NCI-H345 (cell line): ENCODE data around the gene HDGF.

Source experiments
- DNase-seq: peaks from one replicate; lab custom pipeline; 2025; lab: John Stamatoyannopoulos, UW

Gene HDGF

DNA sequence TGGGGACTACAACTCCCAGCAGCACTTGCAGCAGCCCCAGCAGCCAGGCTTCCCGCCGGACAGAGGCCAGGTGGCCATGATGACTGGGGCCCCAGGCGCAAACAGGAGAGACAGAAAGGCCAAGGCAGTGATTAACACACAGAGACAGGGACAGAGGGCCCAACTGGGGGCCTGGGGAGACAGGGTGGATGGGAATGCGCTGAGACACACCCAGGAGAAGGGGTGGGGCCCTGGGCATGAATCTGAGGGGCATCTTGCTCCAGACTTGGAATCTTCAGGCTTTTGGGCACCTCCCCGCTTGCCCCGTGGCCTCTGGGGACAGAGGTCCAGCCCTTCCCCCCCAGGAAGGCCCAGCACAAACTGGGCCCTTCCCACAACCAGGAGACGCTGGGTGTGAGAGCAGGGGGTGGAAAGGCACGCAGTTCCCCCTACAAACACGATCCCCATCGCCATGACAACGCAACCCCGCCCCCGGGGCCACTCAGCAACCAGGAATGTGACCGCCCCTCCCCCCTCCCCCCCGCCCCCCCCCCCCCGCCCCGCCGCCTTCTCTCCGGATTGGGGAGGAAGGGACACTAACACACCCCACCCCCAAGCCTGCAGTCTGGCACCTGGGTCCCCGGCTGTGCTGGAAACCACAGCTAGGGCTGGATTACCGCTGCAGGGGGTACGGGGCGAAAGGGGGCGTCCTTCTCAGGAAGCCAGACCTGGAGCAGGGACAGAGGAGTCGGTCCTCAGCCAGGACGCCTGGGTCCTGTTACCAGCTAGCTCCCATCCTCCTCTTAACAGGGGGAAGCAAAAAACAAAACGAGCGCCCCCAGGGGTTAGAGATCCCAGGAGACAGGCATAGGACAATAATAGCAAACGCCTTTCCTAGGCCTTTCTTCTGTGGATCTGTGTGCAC is 4.5 kb downstream of the HDGF start:
- DNase-seq, result peak; percentile 81

DNA sequence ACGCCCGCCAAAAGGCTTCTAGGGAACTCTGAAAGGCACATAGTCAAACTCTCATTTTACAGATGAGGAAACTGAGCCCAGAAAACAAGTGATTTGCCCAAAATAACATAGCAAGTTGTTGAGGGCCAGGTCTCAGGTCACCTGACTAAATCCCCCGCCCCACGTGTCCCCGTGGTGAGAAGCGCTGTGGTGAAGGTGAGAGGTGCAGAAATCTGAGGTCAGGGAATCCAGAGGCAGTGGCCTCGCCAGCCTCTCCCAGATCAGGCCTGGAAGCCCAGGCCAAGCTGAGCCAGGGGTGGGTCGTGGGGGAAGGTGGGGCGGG is 5.1 kb downstream of the HDGF start:
- no peak for DNase-seq

DNA sequence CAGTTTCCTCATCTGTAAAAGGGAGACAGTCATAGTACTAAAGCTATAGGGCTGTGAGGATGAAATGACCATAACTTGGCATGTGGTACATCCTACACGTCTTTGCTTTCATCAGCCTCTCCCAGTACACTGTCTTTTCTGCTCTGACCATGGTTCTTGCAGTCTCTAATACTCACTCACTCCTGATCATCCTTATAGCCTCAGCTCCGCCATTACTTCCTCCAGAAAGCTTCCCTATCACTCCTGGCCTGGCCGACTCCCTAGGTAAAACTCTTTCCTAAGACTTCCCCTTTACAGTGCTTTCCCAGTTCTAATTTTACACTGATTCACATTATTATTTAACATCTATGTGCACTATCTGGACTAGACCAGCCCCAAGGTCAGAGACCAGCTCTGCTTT is 5.6 kb downstream of the HDGF start:
- DNase-seq, result no peak

DNA sequence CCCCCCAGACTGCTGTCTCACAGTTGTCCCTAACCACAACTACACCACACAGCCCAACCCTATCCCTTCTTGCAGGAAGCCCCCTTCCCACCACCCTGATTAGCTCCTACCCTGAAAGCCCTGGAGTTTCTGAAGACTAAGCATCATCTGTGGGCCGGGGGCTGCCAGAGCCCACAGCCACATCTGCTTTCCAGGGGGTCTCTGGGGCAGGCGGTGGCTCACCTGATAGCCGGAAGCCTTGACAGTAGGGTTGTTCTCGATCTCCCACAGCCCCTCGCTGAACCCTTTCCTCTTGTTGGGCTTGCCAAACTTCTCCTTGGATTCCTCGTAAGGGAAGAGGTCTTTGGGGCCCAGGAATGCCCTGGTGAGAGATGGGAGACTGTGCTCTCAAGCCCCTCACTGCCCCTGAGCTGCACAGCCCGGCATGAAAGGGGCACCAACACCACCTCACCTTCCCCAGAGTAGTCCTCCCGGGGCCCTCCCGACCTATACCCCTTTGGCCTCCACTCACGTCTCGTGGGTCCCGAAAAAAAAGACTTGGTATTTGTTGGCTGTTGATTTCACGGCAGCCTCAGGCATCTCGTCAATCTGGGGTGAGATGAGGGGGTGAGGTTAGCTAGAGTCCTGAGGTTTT is 6.6 kb downstream of the HDGF start:
- no peak for DNase-seq

DNA sequence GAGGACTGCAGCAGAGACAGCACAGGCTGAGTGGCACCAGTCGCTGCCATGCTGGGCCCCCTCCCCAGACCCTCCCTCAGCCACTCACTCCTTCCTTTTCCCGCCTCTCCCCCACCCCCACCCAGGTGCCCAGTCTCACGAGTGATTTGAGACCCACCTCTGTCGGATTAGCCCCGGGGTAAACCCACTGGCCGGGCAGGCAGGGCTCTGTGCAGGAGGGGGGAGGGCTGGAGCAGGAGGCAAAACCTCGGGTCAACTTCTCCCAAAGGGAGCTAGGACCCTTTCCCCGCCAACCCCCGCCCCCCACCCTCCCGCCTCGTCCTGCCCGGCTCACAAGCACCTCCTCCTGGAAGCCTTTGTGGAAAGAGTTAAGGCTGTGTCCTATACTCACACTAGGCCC is 7.1 kb downstream of the HDGF start:
- DNase-seq, result no peak

DNA sequence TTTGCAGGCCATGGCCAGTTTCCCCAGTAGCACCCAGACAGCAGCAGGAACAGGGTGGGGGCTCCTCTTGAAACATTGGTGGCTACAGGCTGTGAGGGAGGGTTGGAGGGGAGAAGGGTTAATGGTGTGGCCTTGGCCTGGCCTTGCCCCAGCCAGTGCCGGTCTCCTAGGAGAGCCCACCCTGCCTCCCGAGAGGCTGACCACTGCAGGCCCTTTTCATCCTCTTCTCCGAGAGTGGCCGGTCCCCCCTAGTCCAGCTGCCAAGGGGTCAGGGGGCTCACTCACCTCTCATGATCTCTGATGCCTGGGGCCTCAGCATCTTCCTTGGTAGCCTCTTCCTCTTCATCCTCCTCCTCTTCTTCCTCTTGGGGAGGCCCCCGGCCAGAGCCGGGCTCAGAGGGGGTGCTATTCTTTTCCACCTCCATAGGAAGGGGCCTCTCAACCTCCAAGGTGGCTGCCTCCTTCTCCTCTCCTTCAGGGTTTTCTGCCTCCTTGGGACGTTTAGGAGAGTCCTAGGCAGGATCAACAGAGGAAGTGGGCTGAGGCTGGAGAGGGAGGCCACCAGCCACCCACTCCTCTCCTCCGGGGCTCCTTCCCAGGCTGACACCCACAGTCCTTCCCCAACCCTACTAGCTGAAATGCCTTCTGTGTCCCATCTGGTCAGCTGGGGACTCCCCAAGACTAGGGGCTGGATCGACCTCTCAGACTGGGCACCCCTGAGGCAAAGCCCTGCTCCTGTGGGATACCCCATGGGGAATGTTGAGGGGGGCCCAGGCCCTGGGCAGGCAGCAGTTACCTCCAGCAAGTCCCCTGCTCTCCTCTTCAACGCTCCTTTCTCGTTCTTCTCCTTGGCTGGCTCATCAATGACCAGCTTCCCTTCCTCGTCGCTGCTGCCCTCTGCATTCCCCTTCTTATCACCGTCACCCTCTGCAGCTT is 7.8 kb downstream of the HDGF start:
- no peak for DNase-seq

DNA sequence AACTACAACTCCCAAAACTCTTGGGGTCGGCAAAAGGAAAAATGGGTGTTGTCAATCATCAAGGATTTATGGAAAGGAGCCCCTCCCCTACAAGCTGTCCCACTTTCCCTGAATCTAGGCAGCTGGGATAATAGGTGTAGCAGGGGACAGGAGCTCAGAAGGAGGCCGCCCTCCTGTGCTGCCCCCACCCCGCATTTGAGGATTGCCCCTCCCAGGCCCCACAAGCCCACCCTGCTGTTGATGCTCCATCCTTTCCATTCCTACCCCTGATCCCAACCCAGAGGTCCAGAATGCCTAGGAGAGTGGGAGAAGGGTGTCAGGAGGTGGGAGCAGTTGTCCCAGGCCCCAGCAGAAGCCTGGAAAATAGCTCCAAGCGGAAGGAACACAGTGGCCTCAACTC is 8.7 kb downstream of the HDGF start:
- no peak for DNase-seq

DNA sequence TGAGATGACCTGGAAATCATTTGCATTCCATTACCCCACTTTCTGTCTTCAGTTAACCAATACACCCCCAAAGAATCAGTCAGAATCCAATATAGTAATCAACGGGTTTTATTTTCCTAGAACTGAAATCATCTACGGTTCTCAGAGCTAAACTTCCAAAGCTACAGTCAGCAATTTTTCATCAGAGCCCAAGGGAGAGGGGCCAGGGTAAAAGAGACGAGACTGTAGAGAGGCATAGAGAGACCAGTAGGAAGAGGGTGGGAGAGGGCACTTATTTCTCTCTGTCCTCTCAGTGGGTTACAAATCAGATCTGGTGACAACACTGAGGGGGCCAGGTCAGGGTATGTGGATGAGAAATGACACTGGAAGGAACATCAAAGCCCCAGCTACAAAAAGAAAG is 9.5 kb downstream of the HDGF start:
- no peak for DNase-seq

DNA sequence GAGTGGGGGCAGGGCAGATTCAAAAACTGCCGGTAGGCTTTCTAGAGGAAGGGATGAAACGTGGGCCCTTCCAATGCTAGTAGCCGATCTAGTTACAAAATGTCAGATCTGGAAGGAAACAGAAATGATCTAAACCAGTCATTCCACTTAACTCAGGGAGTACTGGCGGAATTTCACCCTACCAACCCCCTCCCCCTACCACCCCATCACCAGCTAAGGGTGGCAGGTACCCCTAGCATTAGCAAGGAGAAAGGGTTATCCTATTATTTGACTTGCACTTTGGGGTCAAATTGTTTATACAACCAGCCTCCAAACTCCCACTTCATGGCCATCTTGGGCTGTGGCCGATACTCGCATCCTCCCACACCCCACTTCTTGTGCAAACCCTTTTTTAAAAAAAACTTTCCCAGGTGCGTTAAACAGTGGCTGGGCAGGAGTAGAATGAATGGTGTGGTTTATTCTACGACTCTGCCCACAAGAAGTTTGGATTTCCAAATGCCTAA is 9.9 kb downstream of the HDGF start:
- no peak for DNase-seq

DNA sequence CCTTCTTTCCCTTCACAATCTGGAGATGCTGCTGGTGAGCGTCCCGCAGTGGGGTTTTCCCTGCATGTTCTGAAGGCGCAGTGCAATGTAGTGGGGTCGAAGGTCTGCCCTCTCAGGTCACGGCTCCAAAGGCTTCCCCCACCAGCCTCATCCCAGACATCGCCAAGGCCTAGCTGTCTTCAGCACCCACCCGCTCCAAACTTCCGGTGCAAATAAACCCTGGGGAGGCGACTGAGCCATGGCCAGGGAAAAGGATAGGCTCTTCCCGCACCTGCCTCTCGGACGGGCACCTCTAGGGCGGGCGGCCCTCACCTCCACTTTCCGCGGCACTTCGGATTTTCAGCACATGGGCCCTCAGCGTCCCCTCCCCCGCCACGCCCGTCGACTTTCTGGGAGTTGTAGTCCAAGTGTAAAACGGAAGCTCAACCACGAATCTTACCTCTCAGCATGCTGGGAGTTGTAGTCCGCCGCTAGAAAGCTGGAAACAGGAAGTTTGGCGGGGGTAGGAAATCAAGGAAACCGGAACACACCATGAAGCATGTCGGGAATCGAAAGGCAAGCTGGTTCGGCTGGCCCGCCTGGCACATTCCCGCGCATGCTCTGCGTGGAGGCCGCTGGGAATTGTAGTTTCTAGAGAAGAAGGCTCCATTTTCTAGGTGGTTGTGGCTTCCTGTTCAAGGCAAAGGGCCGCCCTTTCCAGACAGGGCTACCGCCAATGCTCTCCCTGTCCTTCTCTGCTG is 10.6 kb downstream of the HDGF start, which contains the start of gene MRPL24:
TSS of gene MRPL24 (minus strand) at position 348 of the 740 bp plus-strand sequence. CDS start 2,384 bp downstream, outside the sequence.
- DNase-seq, result peak; percentile 99

DNA sequence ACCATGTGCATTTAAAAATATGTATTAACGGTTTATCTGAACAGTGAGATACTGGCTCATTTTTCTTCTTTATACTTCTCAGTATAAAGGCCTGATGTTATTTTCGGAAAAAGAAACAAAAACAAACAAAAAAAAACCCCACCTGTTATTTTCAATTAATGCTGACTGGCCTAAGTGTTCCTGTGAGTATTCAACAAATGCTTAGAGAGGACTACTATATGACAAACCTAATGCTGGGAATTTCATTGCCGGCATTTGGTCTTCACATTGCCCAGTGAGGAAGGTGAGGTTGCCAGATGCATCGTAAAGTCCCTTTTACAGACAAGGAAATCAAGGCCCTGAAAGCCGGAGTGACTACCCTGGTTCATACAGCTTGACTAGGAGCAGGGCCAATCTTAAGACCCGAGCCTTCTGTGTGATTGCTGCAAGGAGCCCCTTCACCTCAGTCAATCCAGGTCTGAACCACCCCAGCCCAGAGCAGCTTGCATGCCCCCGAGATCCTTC is 11.2 kb downstream of the HDGF start:
- DNase-seq, result no peak

DNA sequence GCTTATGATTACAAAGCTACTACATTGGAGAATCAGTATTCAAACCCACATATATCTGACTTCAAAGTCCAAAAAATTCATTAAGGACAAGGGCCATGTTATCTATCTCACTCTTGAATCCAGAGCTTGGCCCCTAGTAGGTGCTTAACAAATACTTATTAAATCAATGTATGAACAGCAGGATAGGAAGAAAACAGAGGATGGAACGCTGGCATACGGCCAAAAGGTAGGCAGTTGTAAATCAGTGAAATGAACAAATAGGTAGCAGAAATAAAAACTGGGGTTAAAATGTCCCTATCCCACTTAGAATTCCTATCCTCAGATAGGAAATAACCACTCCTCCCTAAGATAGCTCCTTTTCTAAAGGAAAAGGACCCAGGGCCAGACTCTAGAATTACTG is 12.6 kb downstream of the HDGF start:
- no peak for DNase-seq

DNA sequence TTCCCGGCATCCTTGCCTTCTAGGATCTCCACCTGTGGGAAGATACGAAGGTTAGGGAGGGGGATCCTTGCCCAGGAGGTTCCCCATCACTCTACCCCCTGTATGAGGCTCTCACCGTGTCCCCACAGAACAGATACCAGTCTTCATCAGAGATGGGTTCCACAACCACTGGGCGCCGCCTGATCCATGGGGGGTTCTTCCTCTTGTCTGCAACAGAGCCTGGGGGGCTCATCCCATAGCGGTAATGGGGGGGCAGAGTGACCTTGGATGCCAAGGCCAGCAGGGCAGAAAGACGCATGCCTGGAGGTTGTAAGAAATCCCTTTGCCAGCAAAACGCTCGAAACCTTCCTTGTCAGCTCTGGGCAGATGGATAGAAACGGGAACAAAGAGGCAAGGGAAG is 13.1 kb downstream of the HDGF start:
- no peak for DNase-seq

DNA sequence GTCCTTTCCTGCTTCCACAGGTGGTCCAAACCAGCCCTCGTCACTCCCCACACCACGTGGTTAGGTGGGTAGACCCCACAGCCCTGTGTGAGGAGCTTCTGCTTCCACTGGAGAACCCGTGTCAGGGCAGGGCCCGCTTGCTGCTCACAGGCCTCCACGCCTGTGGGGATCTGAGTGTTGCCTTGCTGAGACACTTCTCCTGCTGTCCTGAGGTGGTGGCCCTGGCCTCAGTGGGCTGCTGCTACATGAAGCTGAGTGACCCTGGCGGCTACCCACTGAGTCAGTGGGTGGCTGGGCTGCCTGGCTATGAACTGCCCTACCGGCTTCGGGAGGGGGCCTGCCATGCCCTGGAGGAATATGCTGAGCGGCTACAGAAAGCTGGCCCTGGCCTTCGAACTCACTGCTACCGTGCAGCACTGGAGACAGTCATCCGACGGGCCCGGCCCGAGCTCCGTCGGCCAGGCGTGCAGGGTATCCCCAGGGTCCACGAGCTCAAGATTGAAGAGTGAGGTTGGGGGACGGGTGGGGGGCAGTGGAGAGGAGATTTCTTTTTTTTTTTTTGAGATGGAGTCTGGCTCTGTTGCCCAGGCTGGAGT is 17.4 kb downstream of the HDGF start:
- no peak for DNase-seq

DNA sequence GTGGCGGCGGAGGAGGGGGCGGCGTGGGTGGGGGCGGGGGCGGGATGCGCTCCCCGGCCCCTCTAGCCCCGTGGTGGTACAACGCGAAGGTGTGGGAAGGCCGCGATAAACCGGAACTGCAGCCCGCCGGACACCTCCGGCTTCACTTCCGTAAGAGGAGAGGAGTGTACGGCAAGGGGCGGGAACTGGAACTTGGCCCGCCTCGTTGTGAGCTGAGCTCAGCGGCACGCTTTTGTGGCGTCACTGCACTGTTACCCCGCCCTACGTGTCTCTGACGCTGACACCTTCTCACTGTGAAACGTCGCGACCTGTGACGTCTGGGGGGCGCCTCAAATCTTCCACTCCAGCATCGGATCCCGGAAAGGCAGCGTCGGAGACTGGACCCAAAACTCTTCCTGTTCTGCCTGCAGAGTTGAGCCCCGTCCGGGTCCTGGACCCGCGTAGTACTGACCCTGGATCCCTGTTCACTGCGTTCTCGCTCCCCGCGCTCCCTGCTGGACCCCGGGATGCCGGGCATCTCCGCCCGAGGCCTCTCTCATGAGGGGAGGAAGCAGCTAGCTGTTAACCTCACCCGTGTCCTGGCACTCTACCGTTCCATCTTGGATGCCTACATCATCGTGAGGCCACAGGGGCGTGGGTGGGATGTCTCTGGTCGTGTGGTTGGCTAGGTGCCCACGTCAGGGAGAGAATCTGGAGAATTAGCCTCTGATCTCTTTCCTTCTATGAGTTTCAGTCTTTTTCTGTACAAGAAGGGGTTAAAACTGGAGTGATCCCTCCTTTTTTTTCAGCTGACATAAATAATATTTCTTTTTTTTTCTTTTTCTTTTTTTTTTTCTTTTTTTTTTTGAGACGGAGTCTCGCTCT is 22.6 kb downstream of the HDGF start, which contains the start of gene ISG20L2:
TSS of gene ISG20L2 (minus strand) at position 168 of the 864 bp plus-strand sequence. CDS start 1,114 bp downstream, outside the sequence.
- DNase-seq, result peak; percentile 98

DNA sequence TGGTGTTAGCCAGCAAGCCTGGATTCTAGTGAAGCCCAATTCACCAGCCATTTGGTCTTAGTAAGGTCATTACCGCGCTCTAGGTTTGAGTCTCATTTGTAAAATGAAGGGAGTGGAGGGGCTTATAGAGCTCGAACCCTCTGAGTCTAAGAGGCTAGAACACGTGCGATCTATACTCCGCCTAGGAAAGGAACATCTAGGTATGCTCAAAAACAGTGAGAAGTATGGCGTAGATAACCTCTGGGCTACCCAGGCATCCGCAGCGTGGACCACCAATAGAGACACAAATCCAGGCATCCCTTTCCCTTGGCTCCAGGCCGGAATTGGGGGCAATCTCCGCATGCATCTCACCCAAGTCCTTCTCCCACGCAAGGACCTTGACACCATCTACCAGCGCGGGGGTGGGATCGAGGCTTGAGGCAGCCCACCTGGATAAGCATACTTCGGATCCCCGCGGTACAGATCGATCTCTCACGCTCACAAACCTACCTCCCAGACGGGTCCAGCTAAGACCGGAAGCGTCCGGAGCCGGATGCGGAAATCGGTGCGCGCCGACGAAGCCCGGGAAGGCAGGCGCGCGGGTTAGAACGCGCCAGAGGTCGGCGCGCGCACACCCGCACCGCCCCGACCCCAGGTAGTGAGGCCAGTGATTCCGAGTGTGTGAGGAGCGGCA is 23.4 kb downstream of the HDGF start, which contains the start of gene METTL25B:
TSS of gene METTL25B (plus strand) at position 544 of the 673 bp plus-strand sequence. CDS start 636 bp downstream, outside the sequence.
- DNase-seq, result peak; percentile 87

DNA sequence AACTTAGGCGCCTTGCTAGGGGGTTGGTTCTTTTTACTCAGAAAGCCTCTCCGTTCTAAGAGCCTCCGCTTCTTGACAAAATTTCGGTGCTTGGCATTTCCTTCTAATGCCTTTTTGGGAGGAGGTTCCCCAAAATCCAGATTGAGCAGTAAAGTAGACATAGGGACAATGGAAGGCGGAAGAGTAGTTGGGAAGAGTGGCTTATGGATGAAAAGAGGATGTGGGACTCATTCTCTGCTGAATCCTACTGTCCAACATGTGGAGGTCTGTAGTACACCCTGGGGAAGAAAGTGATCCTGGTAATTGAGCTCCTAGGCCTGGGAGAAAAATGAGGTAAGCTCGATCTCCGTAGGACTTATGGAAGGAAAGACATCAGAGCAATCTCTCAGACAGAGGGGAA is 24.0 kb downstream of the HDGF start:
- DNase-seq, result no peak

DNA sequence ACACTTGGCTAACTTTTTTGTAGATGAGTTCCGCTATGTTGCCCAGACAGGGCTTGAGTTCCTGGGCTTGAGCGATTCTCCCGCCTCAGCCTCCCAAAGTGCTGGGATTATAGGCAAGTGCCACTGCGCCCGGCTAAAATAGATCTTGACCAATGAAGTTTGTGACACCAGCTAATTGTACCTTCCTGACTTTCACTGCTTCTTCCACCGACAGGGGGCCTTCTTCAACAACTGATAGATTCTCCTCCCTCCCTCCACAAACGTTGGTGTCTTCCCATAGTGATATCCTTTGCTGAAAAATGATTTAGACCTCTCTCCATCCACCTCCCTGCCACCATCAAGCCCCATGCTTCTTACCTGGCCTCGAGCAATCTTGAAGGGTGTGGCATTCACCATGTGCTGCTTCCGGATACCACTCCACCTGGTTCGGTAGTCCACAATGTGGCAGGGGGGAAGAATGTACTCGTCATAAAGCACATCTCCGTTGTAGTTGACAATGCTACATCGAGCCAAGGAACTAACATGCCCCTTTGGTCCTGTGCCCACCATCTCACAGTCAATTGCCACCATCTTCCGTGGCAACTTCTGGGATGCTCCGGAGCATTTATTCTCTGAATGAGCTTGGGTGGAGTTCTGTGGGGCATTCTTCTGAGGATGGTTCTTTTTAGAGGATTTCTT is 24.8 kb downstream of the HDGF start:
- no peak for DNase-seq
